ENCODE measurements around the gene UBE2L5.
A peak's percentile ranks its signal among the peaks of the same experiment; 100 is the strongest.
"Not testable (repeated sequence)": the region's sequence is repeated elsewhere in the genome, so short reads cannot be mapped to it uniquely, and the experiment has no call there.

The UBE2L5 gene

DNA sequence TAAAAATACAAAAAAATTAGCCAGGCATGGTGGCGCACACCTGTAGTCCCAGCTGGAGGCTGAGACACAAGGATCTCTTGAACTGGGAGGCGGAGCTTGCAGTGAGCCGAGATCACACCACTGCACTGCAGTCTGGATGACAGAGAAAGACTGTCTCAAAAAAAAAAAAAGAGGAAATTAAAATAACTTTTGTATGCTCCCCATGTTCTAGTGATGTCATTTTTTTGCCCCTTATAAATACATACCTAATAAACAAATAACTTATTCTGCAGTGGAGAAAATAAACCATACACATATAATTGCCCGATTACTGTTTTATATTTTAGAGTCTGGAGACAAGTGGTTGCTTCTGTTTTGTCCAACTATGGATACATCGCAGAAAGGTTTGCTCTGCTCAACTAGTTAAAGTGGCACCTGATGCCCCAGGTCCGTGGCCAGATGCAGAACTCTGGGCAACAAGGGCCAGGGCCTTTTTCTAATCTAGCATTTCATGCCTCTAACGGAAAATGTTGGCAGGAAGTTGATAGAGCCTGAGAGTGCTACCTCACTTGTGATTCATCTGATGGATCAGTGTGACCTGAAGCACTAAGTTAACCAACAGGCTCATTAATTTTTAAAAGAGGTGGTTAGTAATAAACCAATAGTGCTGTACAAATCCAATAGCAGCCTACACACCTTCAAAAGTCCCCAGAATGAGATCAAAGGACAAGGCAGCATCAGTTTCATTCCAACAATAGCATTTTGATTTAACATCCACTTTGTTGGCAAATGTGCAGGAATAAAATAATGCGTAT is 18.8 kb downstream of the UBE2L5 start:
- DNase-seq: no peak

DNA sequence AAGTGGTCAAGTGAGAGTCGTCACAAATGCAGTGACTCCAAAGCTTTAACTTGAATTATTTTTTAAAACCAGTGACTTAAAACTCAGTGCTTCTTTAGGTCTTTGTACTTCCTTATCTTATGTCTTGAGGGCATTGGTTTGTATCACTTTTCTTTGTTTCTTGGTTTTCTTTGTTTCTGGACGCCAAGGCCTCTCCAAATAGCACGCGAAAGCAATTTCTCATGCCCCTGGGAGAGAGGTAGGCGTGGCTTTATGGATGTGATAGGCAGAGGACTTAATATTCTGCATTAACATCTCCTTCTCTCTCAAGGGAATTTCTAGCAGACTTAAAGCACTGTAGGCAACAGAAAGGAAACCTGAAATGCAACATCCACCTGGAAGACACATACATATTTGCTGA is 20.6 kb downstream of the UBE2L5 start:
- no peak for DNase-seq

DNA sequence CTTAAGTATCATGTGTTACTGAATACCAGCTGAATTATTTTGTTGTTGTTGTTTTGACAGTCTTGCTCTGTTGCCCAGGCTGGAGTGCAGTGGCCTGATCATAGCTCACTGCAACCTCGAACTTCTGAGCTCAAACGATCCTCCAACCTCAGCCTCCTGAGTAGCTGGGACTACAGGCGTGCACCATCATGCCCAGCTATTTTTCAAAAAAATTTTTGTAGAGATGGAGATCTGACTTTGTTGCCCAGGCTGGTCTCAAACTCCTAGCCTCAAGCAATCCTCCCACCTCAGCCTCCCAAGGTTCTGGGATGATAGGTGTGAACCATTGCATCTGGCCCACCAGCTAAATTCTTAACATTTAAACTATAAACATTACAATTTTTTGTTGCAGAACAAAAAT is 21.2 kb downstream of the UBE2L5 start:
- not testable (repeated sequence) for DNase-seq

DNA sequence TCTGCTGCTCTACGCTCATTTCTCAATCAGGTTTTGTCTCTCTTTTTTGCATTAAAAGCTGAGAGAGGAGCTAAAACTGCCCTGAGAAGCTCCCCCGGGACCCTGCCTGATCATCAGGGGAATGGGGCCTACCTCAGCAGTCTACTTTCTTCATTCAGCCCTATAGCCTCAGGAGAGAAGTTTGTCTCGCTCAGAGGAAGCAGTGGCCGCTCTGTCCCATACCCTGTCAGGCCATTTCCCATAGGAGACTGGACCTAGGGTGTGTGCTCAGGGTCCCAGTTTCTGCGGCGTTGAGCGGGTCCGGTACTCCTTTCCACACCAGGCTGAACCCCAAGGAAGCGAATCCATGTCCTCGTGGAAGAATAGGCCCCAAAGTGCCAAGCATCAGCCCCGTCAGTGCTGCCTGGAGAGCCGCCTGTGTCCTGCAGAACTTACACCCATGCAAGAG is 21.7 kb downstream of the UBE2L5 start:
- no peak for DNase-seq

DNA sequence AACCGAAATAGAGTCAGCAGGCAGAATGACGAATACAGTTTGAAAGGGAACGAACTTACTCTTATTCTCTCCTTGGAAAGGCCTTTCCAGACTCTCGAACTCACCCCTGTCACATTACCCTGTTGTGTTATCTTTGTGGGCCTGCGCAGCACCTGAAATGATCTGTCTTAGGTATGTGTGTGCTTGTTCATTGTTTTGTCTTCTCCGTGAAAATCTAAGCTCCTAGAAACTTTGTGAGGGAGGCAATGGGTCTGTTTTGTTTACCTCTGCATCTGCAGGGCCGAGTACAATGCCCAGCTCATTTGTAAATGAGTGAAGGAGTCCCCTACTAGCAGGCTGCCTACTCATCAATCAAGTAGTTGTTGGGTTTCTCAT is 23.8 kb downstream of the UBE2L5 start:
- no peak for DNase-seq

DNA sequence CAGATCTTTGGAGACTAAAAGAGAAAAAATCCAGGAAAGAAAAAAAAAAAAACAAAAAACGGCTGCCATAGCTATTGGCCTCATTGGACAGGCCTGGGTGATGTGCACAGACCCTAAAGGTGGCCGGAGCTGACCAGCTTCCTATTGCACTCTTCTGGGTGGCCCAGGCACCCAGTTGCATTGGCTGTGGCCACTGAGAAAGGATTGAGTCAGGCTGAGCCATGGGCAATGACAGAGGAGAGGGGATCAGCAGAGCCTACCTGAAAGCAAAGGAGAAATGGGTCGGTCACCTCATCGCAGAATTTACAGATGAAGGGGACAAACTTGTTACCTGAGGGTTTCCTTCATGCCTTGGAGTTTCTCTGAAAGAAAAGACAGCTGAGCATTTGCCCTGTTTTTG is 26.1 kb downstream of the UBE2L5 start:
- DNase-seq: no peak

DNA sequence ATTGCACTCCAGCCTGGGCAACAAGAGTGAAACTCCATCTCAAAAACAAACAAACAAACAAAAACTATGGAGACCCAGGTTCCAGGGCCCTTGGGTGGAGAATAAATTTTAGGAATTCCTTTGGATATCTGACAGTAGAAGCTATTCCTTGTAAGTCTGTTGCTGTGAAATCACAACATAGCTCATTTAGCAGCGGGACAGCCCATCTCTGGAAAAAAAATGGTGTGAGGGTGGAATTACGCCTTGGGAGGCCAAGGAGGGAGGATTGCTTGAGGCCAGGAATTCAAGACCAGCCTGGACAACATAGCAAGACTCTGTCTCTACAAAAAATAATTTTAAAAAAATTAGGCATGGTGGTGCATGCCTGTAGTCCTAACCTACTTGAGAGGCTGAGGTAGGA is 27.8 kb downstream of the UBE2L5 start:
- no peak for DNase-seq

DNA sequence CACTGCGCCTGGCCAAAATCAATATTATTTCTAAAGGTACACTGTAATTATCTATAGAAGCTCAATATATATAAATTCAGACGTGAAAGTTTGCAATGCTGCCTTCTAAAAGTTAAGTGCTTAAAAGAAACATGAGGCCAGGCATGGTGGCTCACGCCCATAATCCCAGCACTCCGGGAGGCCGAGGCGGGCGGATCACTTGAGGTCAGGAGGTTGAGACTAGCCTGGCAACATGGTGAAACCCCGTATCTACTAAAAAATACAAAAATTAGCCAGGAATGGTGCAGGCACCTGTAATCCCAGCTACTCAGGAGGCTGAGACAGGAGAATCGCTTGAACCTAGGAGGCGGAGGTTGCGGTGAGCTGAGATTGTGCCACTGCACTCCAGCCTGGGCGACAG is 29.2 kb downstream of the UBE2L5 start:
- DNase-seq: not testable (repeated sequence)

DNA sequence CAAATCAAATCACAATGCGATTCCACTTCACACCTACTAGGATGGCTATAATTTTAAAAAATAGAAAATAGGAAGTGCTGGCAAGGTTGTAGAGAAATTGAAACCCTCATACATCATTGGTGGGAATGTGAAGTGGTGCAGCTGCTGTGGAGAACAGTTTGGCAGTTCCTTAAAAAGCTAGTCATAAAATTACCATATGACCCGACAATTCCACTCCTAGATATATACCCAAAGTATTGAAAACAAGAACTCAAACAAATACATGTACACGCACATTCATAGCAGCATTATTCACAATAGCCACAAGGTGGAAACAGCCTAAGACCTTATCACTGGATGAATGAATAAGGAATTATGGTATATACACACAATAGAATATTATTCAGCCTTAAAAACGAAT is 31.4 kb downstream of the UBE2L5 start:
- DNase-seq: no peak

DNA sequence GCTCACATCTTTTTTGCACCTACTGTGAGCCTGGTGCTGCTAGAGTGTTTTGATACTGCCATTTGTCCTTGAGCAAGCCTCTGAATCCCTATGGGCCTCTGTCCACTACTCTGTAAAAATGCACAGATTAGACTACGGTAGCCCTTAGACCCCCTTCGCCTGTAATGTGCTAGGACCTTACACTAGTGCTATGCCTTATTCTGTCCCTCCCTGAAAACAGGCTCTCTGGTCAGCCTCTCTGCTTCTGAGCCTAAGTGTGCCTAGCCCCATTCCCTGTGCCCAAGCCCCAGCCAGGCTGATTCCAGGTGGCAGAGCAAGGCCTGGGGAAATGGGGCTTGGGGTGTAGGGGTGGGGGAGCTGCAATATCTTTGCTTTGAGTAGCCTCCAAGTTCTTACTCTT is 32.7 kb downstream of the UBE2L5 start:
- DNase-seq: no peak

DNA sequence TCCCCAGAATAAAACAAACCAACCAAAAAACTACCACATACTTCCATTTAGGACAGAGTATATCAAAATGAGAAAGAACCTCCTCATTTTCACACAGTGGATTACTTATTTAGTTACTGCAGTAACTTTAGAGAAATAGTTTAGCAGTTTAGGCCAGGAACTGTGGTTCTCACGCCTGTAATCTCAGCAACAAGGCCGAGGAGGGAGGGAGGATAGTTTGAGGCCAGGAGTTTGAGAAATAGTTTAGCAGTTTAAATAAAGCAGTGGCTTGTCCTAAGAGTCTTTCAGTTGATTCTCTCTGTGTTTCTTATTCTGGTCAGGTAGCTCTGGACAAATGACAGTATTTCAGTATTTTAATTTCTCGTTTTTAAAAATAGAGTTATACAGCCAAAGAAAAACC is 34.0 kb downstream of the UBE2L5 start:
- no peak for DNase-seq

DNA sequence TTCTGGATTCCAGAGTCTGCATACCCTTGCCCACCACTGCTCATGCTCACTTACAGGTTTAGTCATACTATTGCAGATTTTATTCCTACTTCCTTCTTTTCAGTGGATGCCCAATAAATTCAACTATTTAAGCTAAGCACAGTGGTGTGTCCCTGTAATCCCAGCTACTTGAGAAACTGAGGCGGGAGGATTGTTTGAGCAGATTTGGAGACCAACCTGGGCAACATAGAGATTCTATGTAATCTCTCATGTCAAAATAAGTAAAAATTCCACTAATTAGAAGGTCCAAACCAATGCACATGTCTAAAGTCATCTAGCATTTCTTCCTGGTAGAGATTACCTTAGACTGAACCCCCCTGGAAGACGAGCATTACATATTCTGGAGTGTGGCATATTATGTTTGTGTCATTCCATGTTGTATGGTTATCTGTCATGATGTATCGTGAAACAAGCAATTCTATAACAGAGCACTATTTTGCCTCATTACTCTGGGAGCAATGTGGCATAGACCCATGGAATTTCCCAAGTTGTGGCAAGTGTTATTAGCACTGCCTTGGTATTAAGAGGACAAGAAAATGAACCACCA is 35.1 kb downstream of the UBE2L5 start:
- no peak for DNase-seq

DNA sequence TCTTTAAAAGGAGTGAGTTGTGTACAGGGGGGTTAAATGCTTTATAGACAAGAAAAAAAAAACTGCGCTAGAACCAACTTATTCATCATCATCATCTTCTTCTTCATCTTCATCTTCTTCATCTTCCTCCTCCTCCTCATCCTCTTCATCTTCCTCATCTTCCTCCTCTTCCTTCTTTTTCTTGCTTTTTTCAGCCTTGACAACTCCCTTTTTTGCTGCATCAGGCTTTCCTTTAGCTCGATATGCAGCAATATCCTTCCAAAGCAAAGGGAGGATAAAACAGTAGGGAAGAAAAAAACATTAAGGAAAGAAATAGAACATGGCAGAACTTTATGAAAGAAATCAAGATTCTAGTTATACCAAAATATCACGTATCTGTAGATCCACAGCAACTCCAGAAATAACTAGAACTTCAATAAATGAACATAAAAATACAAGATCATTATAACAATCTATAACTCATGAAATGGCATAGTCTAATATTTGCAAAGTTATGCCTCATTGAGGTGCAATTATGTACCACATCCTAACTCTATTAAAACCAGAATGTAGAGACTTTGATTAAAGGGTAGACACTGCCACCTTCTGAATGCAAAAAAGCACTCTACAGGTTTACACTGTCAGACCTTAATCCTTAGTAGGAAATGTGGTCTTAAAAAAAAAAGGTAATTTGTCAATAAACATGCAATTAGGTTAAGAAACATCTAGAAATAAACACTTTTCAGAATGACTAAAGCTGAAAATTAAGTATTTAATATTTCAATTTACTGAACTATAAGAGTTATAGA is 39.2 kb downstream of the UBE2L5 start:
- peak; percentile 15 for DNase-seq

DNA sequence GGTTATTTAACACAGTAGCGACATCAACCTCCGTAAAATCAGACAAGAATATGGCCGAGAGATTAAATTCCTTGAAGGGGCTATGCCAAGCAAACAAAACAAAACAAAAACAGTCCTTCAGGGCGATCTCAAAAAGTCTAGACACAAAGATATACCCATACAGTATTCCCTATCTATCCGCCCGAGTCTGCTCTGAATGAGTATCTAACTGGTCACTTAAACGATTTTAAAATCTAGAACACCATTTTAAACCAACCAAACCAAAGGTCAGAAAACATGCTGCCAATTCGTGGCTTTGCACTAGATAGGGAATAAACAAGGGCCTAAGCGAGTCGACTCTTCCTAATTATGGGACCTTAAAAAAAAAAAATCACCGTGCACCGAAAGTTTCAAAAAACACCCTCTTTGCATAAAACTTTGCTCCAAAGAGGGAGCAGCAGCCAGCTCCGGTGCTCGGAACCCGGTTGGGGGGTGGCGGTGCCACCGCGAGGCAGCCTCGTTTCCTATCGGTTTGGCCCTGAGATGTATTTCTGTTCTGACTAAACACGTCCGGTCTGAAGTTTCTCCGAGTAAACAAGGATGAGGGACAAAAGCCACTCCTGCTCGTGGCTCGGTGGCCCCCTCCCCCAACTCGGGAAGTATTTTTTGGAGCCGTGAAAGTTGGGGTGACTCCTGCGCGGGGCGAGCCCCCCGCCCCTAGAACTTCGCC is 41.6 kb downstream of the UBE2L5 start:
- DNase-seq: peak; percentile 84

DNA sequence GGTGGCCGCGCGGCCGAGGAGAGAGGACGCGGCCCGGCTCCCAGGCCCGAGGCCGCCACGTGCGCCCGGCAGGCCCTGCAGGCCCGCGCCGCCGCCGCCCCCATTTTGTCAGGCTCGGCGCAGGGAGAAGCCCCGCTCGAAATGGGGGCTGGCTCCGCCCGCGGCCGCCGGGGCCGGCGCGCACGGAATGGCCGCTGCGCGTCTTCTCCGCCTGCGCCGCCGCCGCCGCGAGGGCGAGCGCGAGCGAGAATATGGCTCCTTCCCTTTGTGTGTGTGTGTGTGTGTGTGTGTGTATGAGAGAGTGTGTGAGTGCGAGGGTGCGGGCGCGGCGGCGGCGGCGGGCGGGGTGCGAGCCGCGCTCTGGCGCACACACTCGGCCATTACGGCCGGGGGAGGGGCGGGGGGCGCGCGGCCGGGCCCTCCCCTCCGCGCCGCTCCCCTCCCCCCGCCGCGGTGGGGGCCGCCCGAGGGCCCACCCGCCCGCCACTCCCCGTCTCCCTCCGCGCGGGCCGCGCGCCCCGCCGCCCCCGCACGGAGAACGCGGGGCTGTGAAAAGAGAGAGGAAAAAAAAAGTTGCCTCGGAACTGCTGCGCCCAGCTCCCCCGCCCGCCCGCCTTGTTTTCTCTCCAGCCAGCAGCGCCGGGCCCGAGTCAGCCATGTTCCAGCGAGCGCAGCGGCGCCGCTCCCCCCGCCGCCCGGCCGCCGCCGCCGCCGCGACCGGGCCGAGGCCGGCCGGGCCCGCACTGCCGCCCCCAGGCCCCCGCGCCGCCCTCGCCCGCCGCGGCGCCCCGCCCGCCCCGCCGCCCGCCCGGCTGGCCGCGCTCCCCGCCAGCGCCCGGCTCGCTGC is 42.4 kb downstream of the UBE2L5 start:
- DNase-seq: peak; percentile 81

DNA sequence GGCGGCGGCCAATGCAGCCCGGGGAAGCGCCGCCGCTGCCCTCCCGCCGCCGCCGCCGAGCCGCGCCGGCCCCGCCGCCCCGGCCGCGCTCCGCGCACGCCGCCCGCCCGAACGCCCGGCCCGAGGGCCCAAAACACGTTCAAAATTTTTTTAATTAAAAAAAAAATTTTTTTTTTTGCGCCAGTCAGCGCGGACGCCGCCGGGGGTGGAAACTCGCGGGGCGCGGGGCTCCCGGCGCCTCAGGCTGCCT is 43.0 kb downstream of the UBE2L5 start:
- no peak for DNase-seq

DNA sequence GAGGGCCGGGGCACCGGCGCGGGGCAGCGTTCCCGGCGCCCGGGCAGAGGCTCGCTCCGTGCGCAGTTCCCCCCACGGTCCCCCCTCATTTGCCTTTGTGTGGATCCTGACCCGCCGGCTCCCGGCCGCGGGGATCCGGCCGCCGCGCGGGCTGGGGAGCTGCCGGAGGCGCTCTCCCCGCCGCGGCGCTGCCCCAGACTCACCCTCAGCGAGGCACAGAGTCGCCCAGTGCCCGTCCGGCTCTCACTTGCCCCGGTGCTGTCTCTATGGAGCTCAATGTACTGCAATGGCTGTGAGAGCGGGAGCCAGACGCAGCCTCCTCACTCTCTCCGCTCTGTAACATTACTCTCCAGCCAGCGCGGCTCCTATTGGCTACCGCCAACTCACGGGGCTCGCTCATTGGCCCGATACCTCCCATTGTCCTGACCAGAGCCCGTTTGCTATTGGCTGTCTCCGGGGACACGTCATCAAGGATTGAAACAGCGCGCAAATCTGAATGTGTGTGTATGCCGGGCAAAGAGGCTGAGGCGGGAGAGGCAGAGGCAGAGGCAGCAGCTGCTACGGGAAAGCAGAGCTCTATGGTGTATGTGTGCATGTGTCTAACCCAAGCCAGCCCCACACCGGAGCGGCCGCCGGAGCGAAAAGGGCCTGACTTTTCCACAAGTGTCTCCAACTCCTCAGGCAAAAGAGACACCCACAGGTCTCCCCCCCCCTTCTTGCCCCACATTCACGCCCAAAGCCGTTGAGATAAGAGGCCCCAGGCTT is 43.5 kb downstream of the UBE2L5 start, which contains the start of gene HMGB1:
Gene HMGB1, minus strand, starts transcription at position 344 of the 765 bp plus-strand sequence. CDS start 2,256 bp downstream, outside the sequence.
- peak; percentile 95 for DNase-seq

DNA sequence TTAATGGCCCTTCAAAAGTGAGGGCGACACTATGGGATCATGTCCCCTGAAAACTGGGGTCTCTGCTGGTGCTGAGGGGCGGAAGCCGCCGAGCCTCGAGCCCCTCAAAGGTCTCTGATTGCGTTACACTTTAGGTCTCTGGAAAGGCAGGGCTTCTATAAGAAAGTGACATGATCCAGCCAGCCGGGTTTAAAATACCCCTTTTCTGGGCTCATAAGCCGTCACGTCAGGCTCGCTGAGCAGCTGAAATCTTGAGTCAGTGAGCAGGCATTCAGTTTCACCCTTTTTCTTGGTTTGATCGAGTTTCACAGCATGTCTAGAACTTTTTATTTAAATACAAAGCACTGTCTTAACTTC is 44.0 kb downstream of the UBE2L5 start:
- DNase-seq: no peak

DNA sequence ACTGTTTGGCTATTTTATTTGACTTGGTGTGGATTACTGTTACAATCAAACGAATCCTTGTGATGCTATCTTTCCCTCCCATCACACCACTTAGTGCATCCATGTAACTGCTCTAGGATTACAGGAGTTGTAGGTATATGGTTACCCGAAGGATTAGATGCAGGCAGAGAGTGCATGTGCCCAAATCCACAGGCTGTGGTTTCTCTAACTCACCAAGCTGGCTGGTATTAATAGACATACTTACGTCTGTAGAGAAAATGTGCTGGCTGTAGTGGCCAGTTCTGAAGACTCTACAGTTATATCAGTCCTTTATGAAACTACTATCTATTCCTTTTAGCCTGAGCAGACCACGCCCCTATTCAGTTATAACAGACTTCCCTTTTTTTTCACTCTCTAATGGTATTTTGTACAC is 44.6 kb downstream of the UBE2L5 start:
- DNase-seq: no peak

DNA sequence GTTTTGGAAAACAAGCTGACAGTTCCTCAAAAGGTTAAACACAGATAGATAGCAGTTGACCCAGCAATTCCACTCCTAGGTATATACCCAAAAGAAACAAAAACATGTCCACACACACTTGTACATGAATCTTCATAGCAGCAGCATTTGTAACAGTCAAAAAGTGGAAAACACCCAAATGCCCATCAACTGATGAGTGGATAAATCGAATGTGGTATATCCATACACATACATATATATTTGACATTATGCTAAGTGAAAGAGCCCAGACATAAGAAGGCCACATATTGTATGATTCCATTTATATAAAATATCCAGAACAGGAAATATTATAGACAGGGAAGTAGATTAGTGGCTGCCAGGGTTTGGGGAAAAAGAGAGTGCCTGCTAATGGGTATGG is 51.4 kb downstream of the UBE2L5 start:
- no peak for DNase-seq

DNA sequence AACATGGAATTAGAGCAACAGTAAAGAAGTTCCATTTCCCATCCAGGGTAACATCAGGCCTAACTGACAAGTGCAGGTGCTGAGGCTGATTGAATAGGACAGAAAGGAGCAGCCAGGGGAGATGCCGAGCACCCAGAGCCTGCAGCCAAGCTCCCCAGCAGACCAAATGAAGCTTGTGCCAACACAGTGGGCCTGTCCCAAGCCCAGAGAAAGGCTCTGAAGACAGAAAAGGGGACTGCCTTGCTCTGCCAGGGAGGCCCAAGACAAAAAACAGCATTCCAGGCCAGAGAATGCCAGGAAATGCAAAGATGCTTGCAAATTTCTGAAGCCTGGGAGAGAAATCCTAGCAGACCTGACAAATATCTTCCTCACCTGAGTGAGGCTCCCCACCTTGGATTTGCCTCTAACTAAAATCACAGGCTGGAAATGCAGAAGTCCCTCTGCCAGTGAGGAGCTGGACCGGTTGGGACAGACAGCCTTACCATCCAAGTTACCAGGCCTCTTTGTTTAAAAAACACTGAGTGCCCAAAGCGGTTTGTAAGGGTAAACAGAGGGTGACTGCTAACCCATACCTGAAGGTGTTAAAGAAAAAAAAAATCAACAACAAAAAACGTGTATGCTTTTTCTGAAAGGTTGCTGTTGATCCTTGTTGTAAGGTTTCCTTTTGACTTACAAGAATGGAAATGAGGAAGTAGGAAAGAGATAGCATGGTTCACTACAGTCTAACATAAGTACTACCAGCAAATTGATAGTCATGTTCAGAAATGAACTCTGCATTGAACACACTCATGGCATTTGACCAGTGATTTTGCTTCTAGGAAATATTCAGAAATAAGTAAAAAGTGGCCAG is 55.3 kb downstream of the UBE2L5 start:
- DNase-seq: no peak
